Breast epithelium (tissue), 4 donors: Measurements from ENCODE around the gene DDX46. TPM values are rescaled to one million over a fixed set of nuclear protein-coding genes. Genes with fewer than 3 reads are reported as not detected.

Experiments
- DNase-seq, 2 donors: peaks; one replicate each; pipeline ENCODE4 v3.0.0-alpha.2; 2019; ENCODE audit warnings: low spot score in 2 of 2
- H3K27ac ChIP-seq, 2 donors: fragments of 200-600 bp; sonication (generic) in 1 of 2; one replicate each; pipeline ENCODE4 v1.5.1; 2016 to 2019; ENCODE audit warnings: mild to moderate bottlenecking in 1 of 2
- H3K27me3 ChIP-seq, 2 donors: fragments of 200-600 bp; sonication (generic) in 1 of 2; one replicate each; pipeline versions ENCODE4 v1.5.1 to v1.6.0; 2017 to 2019; ENCODE audit warnings: control low read depth in 1 of 2, mild to moderate bottlenecking in 1 of 2
- H3K36me3 ChIP-seq: fragments of 200-600 bp; one replicate; pipeline ENCODE4 v1.5.1; 2019
- H3K4me1 ChIP-seq, 2 donors: fragments of 200-600 bp; sonication (generic); one replicate each; pipeline ENCODE4 v1.5.1; 2016 to 2019; ENCODE audit warnings: control low read depth in 1 of 2
- H3K4me3 ChIP-seq, 3 donors: fragments of 200-600 bp; sonication (generic); 1 replicate in 2 of 3; 2 replicates in 1 of 3; pipeline ENCODE4 v1.5.1; 2016 to 2019; ENCODE audit warnings: mild to moderate bottlenecking in 3 of 3, moderate library complexity in 2 of 3
- H3K9me3 ChIP-seq, 2 donors: fragments of 200-600 bp; sonication (generic) in 1 of 2; one replicate each; pipeline ENCODE4 v1.5.1; 2016 to 2019; ENCODE audit warnings: control low read depth in 1 of 2
- CTCF ChIP-seq, 3 donors: fragments of 450-650 bp; IDR thresholded peaks; one replicate each; pipeline ENCODE4 v1.5.1; 2016 to 2017; ENCODE audit warnings: antibody characterized with exemption in 3 of 3, mild to moderate bottlenecking in 3 of 3, moderate library complexity in 3 of 3
- POLR2A ChIP-seq: fragments of 450-650 bp; IDR thresholded peaks from one replicate; pipeline ENCODE4 v1.6.1; 2016; ENCODE audit warnings: antibody characterized with exemption, mild to moderate bottlenecking, moderate library complexity
- POLR2AphosphoS5 ChIP-seq, 3 donors: sonication (generic); formaldehyde crosslinking; IDR thresholded peaks; one replicate each; pipeline ENCODE4 v1.6.1; 2017; ENCODE audit warnings: antibody characterized with exemption in 3 of 3
- intact Hi-C: fragments of 100-400 bp; cut with DNase I; formaldehyde crosslinking; loops from one replicate; pipeline ENCODE4 v1.15.1; 2023; ENCODE audit warnings: low total_unique reads
- total RNA-seq, 3 donors: library from RNA; depleted of rRNA; stranded (reverse); fragments of >200 nt; gene quantifications; one replicate each; pipeline ENCODE4 v1.1.0, GENCODE V29; 2016

DDX46 gene
- total RNA-seq, 3 donors from 2014 or later = 37.8 to 62.6 (median 51.1) TPM

GRCh38 chr5:134817006-134817405, 58.4 kb downstream of the DDX46 start:
- DNase-seq = no peak
- Histone ChIP-seq H3K27me3 (no peaks in the 10 kb centered on the region), H3K4me3 (no peak overlapping the region), H3K36me3 (no peaks in the 10 kb centered on the region), H3K9me3 (no peaks in the 10 kb centered on the region), H3K4me1 (no peaks in the 10 kb centered on the region), H3K27ac (no peak overlapping the region)
- TF ChIP-seq POLR2AphosphoS5 (IDR thresholded peaks at IDR 0.05) = no peak
- no peak for TF ChIP-seq POLR2A
- intact Hi-C loops = no loop called here

- no peak for DNase-seq
- TF ChIP-seq POLR2A (no peak), POLR2AphosphoS5 (IDR thresholded peaks at IDR 0.05) (no peak), CTCF (IDR thresholded peaks at IDR 0.05) (no peak)
- Histone ChIP-seq H3K27me3 (no peaks in the 10 kb centered on the region), H3K9me3 (no peaks in the 10 kb centered on the region), H3K4me3 (no peak overlapping the region), H3K36me3 (no peaks in the 10 kb centered on the region), H3K27ac (no peak overlapping the region), H3K4me1 (no peaks in the 10 kb centered on the region)
- intact Hi-C loops = no loop called here
Observed at GRCh38 chr5:134818776-134819175, 60.2 kb downstream of the DDX46 start.

GRCh38 chr5:134819407-134819963, 60.9 kb downstream of the DDX46 start:
- TF ChIP-seq CTCF (IDR thresholded peaks at IDR 0.05) (no peak), POLR2A (no peak), POLR2AphosphoS5 (IDR thresholded peaks at IDR 0.05) (no peak)
- no peaks in the 10 kb centered on the region for H3K36me3 ChIP-seq

GRCh38 chr5:134821841-134822240, 63.3 kb downstream of the DDX46 start:
- no peaks in the 10 kb centered on the region for H3K27me3 ChIP-seq
- intact Hi-C loops = no loop called here
- H3K9me3 ChIP-seq = no peaks in the 10 kb centered on the region
- H3K4me1 ChIP-seq = no peaks in the 10 kb centered on the region
- H3K36me3 ChIP-seq = no peaks in the 10 kb centered on the region
- no peak overlapping the region for H3K4me3 ChIP-seq
- TF ChIP-seq POLR2AphosphoS5 (IDR thresholded peaks at IDR 0.05) (no peak), POLR2A (no peak), CTCF (IDR thresholded peaks at IDR 0.05) (no peak)
- DNase-seq = no peak
- H3K27ac ChIP-seq = no peak overlapping the region

More at GRCh38 chr5:134819407-134819963, 60.9 kb downstream of the DDX46 start:
- Histone ChIP-seq H3K27me3 (no peaks in the 10 kb centered on the region), H3K27ac (no peak overlapping the region), H3K4me3 (no peak overlapping the region), H3K9me3 (no peaks in the 10 kb centered on the region), H3K4me1 (no peaks in the 10 kb centered on the region)
- DNase-seq = no peak
- intact Hi-C loops = no loop called here

- H3K36me3 ChIP-seq = no peaks in the 10 kb centered on the region
- H3K4me3 ChIP-seq = no peak overlapping the region
- no peak for DNase-seq
Observed at GRCh38 chr5:134824681-134825080, 66.1 kb downstream of the DDX46 start.

More at GRCh38 chr5:134824681-134825080, 66.1 kb downstream of the DDX46 start:
- intact Hi-C loops = no loop called here
- no peak for TF ChIP-seq POLR2A
- TF ChIP-seq CTCF (IDR thresholded peaks at IDR 0.05) = no peak
- TF ChIP-seq POLR2AphosphoS5 (IDR thresholded peaks at IDR 0.05) = no peak
- no peaks in the 10 kb centered on the region for H3K4me1 ChIP-seq
- H3K27me3 ChIP-seq = no peaks in the 10 kb centered on the region
- H3K9me3 ChIP-seq = no peaks in the 10 kb centered on the region
- no peak overlapping the region for H3K27ac ChIP-seq
